ENCODE results near the gene ADNP.
A peak's percentile ranks its signal among the peaks of the same experiment; 100 is the strongest.

ADNP gene

DNA sequence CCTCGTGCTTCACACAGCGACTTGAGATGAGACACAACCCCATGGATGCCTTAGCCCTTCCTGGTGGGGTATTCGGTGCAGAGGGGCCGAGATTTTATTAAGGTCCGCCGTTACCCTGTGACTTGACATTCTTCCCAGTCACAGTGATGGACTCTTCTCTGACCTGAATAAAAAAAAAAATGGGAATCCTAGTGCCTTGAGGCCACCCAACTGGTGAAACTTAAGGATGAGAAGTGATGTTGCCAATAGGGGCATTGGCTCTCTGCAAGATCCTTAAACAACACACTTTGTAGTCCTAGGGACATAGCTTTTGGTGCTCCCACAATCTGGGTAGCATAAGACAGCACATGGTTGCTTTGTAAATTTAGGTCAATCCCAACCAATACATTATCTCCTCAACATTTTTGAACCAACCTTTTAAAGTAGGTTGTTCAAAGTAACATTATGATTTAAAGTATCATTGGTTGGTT lies 814 bp upstream of the ADNP start:
- no peak for DNase-seq

DNA sequence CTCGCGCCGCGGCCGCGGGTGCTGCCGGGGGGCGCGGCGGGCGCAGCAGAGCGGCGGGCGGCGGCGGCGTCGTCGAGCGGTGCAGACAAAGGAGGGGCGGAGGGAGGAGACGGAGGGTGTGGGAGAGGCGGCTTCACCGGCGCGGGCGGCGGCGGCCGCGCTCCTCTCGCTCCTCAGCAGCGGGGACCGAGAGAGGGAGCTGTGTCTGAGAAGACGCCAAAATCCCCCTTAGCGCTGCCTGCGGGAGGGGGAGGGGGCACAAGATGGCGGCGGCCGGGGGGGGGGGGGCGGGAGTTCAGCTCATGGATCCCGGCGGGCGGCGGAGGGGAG lies 296 bp downstream of the ADNP start:
- DNase-seq = no peak

DNA sequence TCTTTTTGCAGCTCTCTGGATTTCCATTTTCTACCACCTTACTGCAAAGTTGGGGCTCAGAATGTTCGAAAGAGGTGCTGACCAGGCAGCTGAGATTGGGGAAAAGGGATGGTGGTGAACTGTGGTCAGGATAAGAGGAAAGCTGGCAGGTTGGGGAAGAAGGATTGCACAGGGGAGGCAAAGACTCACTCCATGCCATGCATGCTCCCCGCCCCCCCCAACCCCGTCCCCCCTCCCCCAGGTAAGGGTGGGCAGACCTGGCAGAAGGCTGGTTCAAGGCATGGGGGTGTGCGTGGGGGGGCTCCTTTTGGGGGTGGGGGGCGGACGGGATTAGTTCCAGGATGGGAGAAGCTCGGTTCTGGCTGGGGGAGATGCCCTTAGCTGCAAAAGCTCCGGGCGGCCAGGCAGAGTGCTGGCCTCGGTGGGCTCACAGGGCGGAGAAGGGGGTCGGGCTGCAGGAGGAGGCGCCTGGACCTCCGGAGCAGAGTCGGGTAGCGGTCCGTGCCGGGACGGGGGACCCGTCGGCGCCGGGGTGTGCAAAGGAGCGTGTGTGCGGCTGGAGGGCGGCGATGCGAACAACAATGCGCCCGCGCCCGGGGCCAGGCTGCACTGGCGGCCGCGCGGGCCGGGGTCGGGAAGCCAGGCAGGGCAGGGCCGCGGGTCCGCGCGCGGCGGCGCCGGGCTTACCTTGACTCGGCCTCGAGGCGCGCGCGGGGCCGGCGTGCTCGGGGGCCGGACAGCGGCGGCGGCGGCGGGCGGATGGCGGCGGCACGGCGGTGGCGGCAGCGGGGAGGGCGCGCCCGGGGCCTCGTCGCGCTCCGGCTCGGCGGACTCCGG lies 880 bp downstream of the ADNP start:
- no peak for DNase-seq

DNA sequence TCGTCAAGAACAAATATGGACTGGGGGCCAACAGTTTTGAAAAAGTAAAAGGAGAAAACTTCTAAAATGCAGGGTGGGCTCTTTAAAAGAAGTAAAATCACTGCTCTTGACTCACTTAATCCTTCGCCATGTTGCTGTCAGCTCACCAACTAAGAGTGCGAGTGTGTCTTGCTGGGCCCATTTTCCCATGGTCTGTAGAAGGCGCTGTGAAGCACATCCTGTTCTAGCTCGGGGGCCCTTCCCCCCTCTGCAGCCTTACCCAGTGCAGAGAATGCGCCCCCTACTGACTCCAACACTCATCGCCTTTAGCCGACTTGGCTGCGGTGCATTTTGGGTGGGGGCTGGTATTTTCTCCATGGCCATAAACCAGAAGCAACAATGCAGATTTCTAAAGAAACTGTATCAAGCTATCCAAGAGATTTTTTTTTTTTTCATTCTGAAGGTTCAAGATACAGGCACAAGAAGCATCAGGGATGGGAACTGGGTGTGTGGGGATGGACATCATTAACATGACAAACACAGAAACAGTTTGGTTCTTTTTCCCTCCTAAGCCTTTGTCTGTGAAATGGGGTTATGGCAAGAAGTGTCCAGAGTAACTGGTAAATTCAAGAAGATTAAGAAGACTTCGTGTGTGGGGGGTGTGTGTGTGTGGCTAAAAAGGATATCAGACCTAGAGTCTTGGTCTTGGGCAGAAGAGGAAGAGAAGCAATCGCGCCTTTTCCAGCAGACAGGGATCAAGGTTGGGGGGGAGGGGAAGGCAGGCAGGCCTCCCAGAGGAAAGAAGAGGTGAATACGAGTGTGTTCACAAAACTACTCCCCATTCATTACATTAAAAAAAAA lies 1.7 kb downstream of the ADNP start:
- peak; percentile 93 for DNase-seq

DNA sequence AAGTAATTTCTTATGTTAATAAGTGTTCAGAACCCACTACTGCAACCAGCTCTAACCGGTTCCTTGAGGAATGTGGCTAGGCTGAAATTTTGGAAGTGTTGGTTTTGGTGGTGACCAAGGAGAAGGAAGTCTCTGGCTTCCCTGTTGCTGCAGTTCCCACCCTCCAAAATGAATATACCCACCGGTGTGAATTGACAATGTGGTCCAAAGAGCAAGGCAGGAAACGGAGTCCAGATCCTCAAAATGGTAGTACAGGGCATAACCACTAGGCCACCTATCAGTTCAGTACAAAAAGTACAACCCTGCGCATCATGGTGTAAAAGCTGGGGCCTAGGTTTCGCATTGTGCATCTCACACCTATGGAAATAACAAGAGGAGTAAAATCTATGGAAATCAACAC lies 2.8 kb downstream of the ADNP start:
- no peak for DNase-seq

DNA sequence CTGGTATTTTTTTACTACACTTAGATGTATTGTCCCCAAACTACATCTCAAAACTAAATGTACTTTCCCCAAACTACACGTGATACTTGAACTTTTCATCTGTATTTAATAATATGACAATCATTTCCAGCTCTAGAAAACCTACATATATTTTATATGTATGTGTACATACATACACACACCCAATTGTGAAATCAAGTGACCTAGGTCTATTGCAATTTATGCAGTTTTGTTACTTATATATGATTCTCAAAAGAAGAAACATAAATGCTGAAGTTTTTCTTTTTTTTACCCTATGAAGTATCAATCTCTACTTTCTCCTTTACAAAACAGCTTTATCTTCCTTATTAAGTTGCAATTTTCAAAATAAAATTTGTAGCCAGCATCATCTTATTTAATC lies 4.7 kb downstream of the ADNP start:
- DNase-seq = no peak

DNA sequence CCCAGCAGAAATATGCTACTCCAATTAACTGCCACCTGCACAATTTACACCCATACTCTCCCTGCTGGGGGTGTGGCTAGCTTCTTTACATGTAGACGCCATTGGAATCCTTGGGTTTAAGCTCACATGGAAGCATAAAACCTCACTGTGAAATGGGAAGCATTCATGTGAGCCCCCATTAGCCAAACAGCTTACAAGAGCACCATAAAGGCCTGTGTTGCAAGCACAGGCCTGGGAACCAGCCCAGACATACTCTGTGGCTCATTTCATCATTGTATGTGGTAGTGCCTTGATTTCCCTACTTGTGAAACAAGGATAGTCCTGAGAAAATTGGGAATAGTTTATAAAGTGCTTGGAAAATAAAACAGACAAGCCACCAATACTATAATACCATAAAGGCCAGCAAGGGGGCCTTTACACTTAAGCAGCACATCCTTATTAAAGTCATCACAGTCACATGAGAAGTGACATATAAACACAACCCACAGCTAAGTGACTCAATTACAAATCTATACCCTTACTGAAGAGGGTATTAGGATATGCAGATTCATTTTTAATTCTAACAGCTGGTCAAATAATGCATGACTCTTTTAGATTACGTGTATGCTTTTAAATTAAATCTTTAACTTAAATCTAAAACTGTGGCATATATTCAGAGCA lies 6.8 kb downstream of the ADNP start:
- no peak for DNase-seq

DNA sequence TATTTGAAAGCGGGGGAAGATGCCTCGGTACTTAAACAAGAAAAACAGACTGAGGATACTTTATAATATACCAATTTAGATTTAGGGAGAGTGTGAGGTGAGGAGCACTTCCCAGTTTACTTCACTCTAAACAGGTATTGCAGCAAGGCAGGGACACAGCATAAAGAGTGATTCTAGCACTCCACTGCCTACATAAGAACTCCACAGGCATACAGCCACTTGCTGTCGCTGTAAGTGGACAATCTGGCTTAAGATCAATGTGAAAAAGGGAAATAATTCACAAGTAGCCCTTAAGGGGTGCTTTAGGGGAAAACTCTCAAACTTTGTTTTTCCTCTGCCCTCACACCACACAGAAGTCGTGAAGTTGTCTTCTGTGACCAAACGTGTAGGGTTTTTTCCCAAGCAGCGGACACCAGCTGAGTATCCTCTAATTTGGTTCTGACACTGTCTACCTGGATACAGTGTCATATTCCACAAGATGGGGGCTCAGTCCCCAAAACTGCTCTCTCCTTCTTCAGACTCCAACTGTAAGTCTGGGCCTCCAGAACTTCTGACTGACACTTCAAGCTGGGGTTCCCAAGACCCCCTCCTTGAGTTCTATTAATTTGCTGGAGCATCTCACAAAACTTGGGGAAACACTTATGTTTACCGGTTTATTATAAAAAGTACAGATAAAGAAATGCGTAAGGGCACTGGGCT lies 9.3 kb downstream of the ADNP start:
- DNase-seq = no peak

DNA sequence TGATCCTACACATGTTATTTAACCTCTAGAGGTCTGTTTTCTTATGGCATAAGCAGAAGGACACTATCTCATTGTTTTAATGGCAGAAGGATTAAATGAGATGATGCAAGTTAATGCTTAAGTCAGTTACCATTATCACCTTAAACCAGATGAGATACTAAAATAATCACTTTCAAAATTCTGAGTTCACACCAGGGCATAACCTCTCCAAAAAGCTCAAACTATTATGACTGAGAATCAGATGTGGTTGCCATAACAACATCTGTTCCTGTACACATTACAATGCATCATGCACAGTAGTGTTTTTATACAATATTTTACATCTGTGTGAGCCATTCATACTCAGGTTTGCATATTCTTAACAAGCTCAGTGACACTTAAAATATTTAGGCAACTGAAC lies 10.2 kb downstream of the ADNP start:
- DNase-seq = no peak

DNA sequence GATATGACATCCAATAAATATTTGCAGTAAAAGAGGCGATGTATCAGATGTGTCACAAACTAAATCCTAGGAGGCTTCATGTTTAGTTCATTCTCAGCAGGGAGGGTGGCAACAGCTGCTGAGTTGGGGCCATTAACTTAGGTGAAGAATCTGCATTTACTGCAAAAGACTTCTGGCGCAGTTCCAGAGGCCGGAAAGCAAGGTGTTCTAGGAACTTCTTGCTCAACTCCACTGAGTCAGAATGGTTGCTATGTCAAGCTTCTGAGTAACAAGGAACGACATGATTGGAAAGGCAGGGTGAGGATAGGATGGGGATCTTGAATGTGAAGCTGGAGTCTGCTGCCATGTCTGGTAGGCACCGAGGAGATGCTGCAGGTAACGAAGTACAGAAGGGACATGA lies 11.7 kb downstream of the ADNP start:
- no peak for DNase-seq

DNA sequence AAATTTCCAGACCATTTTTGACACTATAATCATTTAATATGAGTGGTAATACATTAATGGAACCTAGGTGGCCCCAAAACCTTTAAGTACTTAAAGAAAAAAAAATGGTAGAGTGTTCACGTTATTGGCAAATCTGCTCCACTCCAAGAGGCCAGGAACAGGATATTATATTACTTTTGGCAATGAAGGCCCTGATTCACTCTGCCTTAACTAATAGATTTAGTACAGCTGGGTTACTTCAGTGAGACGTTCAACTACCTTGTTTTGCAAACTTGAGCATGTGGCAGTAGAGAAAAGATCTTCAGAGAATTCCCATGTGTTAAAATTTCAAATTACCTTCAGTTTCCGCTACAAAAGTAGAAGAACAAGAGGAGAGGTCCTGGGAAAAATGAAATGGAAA lies 12.8 kb downstream of the ADNP start:
- no peak for DNase-seq

DNA sequence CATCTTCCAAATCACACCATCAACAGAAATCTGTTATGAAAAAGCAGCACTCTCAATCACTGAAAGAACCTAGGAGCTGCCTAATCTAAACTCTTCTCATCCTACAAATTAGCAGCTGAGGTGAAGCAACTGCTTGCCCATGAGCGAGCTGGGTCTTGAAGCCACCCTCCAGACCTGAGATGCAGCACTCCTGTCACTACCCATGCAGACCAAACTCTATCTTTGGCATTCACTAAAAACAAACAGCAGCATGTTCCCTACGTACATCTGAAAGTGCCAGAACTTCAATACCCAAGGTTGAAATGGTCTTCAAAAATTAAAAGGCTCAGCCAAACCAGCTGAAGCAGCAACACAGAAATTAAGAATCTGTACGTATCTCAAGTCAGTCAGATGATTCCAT lies 14.3 kb downstream of the ADNP start:
- no peak for DNase-seq

DNA sequence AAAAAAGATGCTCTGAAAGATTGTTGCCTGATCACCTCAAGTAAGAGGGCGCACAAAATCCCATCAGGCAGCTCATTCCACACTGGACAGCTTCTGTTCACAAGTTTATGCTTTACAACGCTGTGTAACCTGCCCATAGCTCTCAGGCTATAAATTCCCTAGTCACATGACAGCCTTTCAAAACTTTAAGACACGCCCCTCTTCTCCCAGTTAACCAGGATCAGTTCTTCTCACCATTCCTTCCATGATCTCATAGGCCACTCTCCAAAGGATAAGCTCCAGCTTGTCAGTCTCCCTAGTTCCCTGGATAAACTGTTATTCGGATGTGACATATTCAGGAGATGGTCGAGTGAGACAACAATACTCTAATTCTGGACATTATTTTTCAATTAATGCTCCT lies 15.0 kb downstream of the ADNP start:
- no peak for DNase-seq

DNA sequence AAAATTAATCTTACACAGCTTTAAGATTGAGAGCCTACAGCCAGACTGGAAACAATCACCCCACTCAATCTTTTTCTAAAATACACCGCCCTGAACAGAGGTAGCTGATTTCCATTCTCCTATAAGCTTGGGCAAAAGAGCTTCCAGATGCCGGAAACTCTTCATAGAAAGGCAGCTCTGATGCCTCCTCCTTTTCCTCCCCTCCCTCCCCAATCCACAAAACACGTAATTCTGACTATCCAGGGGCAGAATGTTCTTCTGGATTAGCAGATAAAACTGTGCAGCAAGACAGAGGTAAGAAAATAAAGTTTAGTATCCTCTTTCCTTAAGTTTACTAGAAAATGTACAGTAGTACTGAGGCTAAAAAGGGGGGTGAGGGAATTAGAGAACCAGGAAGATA lies 15.8 kb downstream of the ADNP start:
- no peak for DNase-seq

DNA sequence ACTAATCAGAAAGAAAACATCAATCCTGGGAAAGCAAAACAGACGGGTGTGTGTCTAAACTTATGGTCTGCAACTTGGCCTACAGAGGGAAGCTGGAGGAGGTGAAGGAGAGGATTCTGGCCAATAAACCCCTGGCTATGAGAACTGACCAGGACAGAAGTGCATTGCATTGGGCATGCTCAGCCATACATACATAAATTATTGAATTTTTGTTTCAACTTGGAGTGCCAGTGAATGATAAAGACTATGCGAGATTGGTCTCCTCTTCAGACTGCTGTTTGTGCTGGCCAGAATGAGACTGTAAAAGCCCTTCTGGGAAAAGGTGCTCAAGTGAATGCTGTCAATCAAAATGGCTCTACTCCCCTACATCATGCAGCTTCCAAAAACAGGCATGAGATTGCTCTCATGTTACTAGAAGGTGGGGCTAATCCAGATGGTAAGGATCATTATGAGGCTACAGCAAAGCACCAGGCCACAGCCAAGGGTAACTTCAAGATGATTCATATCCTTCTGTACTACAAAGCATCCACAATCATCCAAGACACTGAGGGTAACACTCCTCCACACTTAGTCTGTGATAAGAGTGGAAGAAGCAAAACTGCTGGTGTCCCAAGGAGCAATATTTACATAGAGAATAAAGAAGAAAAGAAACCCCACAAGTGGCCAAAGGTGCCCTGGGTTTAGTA lies 17.4 kb downstream of the ADNP start:
- DNase-seq = peak; percentile 52

DNA sequence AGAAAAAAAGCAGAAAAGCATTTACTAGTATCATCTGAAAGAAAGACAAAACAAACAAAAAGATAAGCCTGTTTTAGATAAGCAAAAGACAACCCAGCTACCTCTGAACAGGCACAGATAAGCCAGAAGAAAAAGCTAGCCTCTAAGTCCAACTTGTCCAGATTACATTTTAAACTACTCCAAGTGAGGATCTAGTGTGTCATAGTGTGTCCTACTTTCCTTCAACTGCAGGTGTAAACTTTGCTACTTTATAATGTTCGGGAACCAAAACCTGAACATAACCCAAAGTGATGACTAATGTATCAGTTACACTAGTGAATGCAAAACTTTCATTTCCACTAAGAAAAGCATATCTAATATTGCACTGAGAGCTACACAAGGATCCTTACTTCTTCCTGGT lies 19.5 kb downstream of the ADNP start:
- no peak for DNase-seq

DNA sequence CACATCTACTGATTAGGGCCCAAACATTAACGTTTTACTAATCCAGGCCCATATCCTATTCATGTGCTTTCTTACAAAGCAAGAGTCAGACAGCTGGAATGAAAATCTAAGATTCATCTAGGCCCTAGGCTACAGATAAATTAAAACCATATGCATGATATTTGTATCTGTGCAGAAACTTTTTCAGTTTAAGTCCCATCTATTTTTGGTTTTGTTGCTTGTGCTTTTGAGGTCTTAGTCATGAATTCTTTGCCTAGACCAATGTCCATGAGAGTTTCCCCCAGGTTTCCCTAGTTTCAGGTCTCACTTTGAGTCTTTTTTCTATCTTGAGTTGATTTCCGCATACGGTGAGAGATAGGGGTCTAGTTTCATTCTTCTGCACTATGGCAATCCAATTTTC lies 20.2 kb downstream of the ADNP start:
- DNase-seq = no peak

DNA sequence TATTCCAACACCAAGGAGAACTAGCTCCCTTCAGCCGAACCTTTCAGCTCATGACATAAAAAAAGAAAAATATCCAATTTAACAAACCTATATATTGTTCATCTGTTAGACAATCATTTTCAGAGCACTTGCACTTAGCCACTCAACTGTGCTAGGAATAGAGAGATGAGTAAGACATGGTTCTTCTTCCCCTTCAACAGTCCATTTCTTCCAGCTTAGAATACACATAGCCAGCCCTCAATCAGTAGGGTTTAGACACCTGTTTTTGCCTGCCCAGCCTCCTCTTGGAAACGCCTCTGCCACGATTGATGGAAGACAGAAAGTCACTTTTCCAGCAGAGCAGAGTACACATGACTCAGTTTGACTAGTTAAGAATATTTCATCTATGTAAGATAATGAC lies 21.8 kb downstream of the ADNP start:
- DNase-seq = peak; percentile 18

DNA sequence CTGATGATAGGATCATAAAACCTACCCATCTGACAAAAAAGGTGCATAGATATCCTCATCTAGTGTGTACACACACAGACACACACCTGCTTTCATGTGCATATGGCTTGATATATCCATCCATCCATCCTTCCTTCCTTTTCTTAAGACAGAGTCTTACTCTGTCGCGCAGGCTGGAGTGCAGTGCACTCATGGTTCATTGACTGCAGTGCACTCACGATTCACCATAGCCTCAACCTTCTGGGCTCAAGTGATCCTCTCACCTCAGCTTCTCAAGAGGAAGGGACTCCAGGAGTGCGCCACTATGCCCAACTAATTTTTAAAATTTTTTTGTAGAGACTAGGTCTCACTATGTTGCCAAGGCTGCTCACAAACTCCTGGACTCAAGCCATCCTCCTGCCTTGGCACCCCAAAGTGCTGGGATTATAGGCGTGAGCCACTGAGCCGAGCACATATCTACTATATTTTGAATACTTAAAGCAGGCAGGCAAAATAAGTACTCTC lies 27.1 kb downstream of the ADNP start:
- no peak for DNase-seq

DNA sequence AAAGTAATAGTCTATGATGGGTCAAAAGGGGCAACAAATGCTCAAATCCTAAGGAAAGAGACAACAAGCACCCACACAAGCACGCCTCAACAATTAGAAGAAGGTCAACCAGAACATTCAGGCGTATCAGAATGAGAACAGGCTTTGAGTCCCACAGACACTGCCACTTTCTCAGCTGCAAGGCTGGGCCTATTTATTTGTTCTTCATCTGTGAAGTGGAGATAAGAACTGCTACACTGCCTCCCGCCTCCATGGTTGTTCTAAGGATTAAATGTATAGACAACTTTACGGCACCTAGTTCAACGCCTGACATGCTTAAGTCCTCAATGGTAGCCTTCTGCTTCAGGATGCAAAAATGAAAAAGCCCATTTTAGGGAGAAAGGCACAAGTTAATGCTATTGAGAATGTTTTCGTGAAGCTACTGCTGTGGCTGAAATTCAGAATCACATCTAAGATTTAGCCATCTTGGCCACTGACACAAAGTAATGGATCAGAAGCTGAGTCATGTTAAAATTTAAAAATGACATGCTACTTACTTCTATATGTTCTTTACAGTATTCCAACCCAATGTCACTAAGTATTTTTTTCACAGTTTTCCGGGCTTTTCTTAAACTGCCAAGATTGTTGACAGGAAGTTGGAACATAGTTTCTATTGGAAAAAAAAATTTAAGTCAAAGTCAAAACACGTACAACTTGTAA lies 27.7 kb downstream of the ADNP start:
- no peak for DNase-seq

DNA sequence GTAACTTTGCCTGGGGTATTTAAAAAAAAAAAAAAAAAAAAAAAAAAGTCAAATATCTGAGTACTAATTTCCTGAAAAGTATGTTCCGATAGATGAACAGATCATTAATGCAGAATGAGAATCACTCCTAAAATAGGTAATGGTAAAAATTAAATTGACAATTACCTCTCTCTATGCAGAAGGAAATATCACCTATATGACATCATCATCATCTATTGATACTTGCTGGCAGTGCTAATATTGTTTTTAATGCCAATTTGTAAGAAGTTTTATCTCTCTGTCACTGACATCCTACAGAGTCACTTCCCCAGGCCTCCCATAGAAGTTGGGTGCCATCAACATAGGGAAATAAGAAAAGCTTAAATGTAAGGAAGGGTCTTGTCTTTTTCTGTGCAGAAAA lies 29.9 kb downstream of the ADNP start:
- no peak for DNase-seq

DNA sequence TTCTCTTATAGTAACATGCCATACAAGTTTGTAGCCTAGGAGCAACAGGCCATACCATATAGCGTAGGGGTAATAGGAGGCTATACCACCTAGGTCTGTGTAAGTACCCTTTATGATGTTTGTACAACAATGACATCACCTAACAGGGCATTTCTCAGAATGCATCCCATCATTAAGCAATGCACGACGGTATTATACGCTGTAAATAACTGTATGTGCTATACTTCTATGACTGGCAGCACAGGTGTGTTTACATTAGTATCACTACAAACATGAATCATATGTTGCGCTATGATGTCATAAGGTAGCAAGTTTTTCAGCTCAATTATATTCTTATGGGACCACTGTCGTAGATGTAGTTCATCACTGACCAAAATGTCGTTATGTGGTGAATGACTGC lies 31.0 kb downstream of the ADNP start:
- DNase-seq = no peak

Data from MV-4-11 (cell line).